Myometrial cell (primary cell): ENCODE measurements around the gene C3orf20. TPM values are rescaled to one million over a fixed set of nuclear protein-coding genes. Genes with fewer than 3 reads are reported as not detected.

Experiments used
- total RNA-seq: library from RNA; depleted of rRNA; stranded (reverse); fragments of >200 nt; gene quantifications from 2 replicates; pipeline ENCODE4 v1.2.3, GENCODE V29; 2015

The C3orf20 gene
- not detected in 2 replicates for total RNA-seq

DNA sequence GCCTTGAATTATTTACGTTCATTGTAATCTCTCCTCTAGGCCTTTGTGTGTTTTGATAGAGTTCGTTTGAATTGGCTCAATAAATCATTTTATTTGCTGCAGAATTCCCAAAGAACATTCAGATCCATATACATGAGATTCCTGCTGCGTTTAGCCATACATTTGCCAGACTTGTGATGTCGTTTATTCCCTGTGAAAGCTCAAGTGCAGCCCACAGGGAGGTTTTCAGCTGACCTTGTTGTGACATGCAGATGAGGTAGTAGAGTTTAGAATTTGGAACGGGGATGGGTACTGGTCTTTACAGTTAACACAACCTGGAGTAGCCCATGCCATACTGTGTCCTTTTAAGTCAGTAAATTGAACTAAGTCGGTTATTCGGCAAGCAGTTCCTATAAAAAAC is at the start of gene C3orf20:
TSS of gene C3orf20 (plus strand) at position 301 of the 400 bp plus-strand sequence. CDS start 7,573 bp downstream, outside the sequence.

DNA sequence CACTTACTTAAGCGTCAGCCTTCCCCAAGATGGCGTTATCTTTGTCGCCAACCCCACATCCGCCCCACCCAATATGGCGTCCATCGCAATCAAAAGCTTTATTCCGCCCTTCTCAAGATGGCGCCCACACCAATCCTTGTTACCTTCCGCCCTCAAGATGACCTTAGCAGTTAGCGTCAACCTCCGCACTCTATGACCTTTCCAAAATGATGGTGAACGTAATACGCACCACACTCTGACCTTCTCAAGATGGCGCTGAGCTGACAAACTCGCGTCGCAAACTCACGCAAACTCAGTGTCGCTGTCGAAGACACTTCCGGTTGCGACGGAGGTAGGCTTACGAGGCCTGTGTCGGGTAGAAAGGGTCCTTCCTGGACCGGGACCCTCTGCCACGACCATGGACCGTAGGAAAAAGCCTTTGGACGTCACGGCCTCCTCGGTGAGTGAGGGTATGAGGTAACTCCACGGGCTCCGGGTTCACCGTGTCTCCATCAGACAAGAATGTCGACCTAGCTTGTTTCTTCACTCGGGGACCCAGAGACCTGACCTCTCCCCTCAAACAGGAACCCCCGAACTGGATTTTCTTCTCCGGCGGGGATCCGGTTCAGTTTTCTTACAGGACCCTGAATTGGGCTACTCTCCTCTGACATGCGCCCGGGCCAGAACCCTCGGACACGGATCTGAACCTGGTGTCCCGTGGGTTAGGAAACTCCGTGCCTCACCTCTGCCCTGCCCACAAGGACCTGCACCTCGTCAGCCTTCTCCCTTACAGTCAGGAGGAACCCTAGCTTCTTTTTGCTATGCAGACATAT is 23.3 kb upstream of the C3orf20 start, which contains the start of gene CCDC174:
TSS of gene CCDC174 (plus strand) at position 323 of the 812 bp plus-strand sequence. CDS start at position 398, 75 bp downstream.

DNA sequence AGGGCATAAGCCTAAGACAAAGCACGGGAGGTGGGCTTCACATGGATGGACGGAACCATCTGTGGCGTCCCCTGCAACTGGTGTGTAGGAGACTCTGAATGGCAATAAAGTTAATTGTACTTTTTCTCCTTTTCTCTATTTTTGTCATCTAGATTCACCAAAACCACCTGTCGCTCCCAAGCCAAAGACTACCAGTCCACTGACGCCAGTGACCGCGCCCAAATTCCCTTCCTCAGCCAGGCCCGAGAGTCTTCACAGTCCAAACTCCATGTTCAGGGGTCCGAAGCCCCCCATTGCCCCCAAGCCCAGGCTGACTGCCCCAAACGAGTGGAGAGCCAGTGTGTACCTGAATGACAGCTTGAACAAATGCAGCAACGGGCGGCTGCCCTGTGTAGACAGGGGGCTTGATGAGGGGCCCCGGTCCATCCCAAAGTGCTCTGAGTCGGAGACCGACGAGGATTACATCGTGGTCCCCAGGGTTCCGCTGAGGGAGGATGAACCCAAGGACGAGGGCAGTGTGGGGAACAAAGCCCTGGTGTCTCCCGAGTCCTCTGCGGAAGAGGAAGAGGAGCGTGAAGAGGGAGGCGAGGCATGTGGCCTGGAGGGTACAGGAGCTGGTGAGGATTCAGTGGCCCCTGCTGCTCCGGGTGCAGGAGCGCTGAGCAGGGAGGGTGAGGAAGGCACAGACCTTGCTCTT is 144.0 kb downstream of the C3orf20 start, which contains the start of gene FGD5:
TSS of gene FGD5 (plus strand) at position 159 of the 697 bp plus-strand sequence. CDS start at position 269, 110 bp downstream.

Other genes starting within 250 kb of the C3orf20 start
- under 0.01 and 0.35 TPM in 2 replicates for gene GRIP2, start 134.8 kb upstream of the C3orf20 start, total RNA-seq
- 5.2 and 52.3 TPM in 2 replicates for gene CCDC174, start 23.4 kb upstream of the C3orf20 start, total RNA-seq
- not detected in 2 replicates for gene FGD5, start 143.8 kb downstream of the C3orf20 start, total RNA-seq